GM12878 (cell line): ENCODE measurements around the gene MAP7. TPM values are rescaled to one million over a fixed set of nuclear protein-coding genes. Genes with fewer than 3 reads are reported as not detected.

Experiments
- ATAC-seq: fragments of 200-7000 bp; cut with Tn5 transposase; 3 replicates; pipeline ENCODE4 v1.9.1; 2020; ENCODE audit warnings: mild to moderate bottlenecking, moderate library complexity
- BruUV-seq: library from RNA; stranded (reverse); fragments of 400-500 nt; replicated peaks from 2 replicates; lab custom pipeline; 2021; lab: Mats Ljungman, UMichigan
- CTCF ChIA-PET: fragments of 300-600 bp; sonication (Branson Sonifier 250); formaldehyde crosslinking; extraction: SDS; loops from one replicate; lab custom pipeline; 2021; ENCODE audit warnings: inconsistent platforms; lab: Yijun Ruan, JAX
- POLR2A ChIA-PET: fragments of 350-600 bp; formaldehyde crosslinking; extraction: SDS; loops from one replicate; lab custom pipeline; 2021; ENCODE audit warnings: inconsistent platforms; lab: Charles Lee
- RAD21 ChIA-PET: fragments of 300-600 bp; sonication (Branson Sonifier 250); formaldehyde crosslinking; loops from one replicate; lab custom pipeline; 2023; ENCODE audit warnings: antibody characterized with exemption; ENCODE audit not compliant: unreplicated experiment; lab: Charles Lee
- SMC1A ChIA-PET: fragments of 300-600 bp; sonication (Branson Sonifier 250); formaldehyde crosslinking; loops from one replicate; lab custom pipeline; 2023; ENCODE audit not compliant: unreplicated experiment, uncharacterized antibody; lab: Charles Lee
- DNase-seq: peaks from one replicate; pipeline ENCODE4 v3.0.0-alpha.2; 2011; ENCODE audit warnings: low read depth, low spot score
- FAIRE-seq: peaks from 3 replicates; lab custom pipeline; 2011; peaks lifted over from hg19 to GRCh38; lab: Jason Lieb, UNC
- H2AFZ ChIP-seq: 2 replicates; pipeline ENCODE4 v1.6.0; 2011; ENCODE audit warnings: low read depth, low read length, control low read depth; ENCODE audit not compliant: control insufficient read depth
- H3K27ac ChIP-seq: 2 replicates; pipeline ENCODE4 v1.5.1; 2011; ENCODE audit warnings: control low read depth; ENCODE audit not compliant: control insufficient read depth, insufficient read depth
- H3K27me3 ChIP-seq, 2 experiments: replicated peaks in 1 of 2; 2 replicates each; pipeline versions ENCODE4 v1.6.0 to v1.6.1; 2011; ENCODE audit warnings: low read length in 1 of 2; ENCODE audit not compliant: control insufficient read depth in 2 of 2, insufficient read depth in 2 of 2
- H3K36me3 ChIP-seq, 2 experiments: 2 replicates each; pipeline ENCODE4 v1.5.1; 2011; ENCODE audit warnings: low read length in 1 of 2; ENCODE audit not compliant: control insufficient read depth in 2 of 2, insufficient read depth in 2 of 2
- H3K4me1 ChIP-seq: 2 replicates; pipeline ENCODE4 v1.6.1; 2011; ENCODE audit warnings: mild to moderate bottlenecking, low read length, moderate library complexity, mixed read lengths; ENCODE audit not compliant: control insufficient read depth, insufficient read depth
- H3K4me2 ChIP-seq: 2 replicates; pipeline ENCODE4 v1.6.0; 2011; ENCODE audit warnings: control low read depth; ENCODE audit not compliant: control insufficient read depth, insufficient read depth
- H3K4me3 ChIP-seq: fragments of 200-600 bp; sonication (generic); 2 replicates; pipeline ENCODE4 v1.5.1; 2016
- H3K79me2 ChIP-seq: 2 replicates; pipeline ENCODE4 v1.6.0; 2011; ENCODE audit warnings: low read length; ENCODE audit not compliant: control insufficient read depth, insufficient read depth
- H3K9ac ChIP-seq: 2 replicates; pipeline ENCODE4 v1.8.0; 2011; ENCODE audit warnings: low read length, control low read depth, mixed read lengths; ENCODE audit not compliant: control insufficient read depth, insufficient read depth
- H3K9me3 ChIP-seq: replicated peaks from 3 replicates; pipeline ENCODE4 v1.5.1; 2011; ENCODE audit warnings: mild to moderate bottlenecking, low read length; ENCODE audit not compliant: control insufficient read depth, insufficient read depth
- H4K20me1 ChIP-seq: 2 replicates; pipeline ENCODE4 v1.6.0; 2011; ENCODE audit not compliant: control insufficient read depth, insufficient read depth
- E4F1 ChIP-seq: fragments of 450-650 bp; IDR thresholded peaks from 2 replicates; pipeline ENCODE4 v1.6.1; 2018; ENCODE audit warnings: borderline replicate concordance, mild to moderate bottlenecking; ENCODE audit not compliant: partially characterized antibody
- FOXM1 ChIP-seq: IDR thresholded peaks from 2 replicates; pipeline ENCODE4 v1.6.1; 2012; ENCODE audit warnings: low read depth, mild to moderate bottlenecking, inconsistent platforms, low read length, moderate library complexity
- GATAD2B ChIP-seq: fragments of 450-650 bp; conservative IDR thresholded peaks from 2 replicates; pipeline ENCODE4 v1.6.1; 2017; ENCODE audit warnings: low read depth, mild to moderate bottlenecking, moderate library complexity
- HCFC1 ChIP-seq: fragments of 150-350 bp; IDR thresholded peaks from 2 replicates; pipeline ENCODE4 v1.6.1; 2014; ENCODE audit warnings: low read length
- IKZF1 ChIP-seq: fragments of 450-650 bp; conservative IDR thresholded peaks from 2 replicates; pipeline ENCODE4 v1.6.1; 2017; ENCODE audit warnings: antibody characterized with exemption, mild to moderate bottlenecking
- IKZF2 ChIP-seq, 2 experiments: fragments of 450-650 bp; IDR thresholded peaks; 2 replicates each; pipeline ENCODE4 v1.6.1; 2017; ENCODE audit warnings: mild to moderate bottlenecking in 2 of 2, moderate library complexity in 2 of 2
- MTA3 ChIP-seq: IDR thresholded peaks from 2 replicates; pipeline ENCODE4 v1.6.1; 2012; ENCODE audit warnings: low read length, inconsistent platforms, borderline replicate concordance
- PKNOX1 ChIP-seq: fragments of 450-650 bp; IDR thresholded peaks from 2 replicates; pipeline ENCODE4 v1.6.1; 2016; ENCODE audit warnings: mild to moderate bottlenecking
- RAD51 ChIP-seq: fragments of 450-650 bp; IDR thresholded peaks from 2 replicates; pipeline ENCODE4 v1.6.1; 2016; ENCODE audit warnings: moderate library complexity, mild to moderate bottlenecking, inconsistent platforms
- SMAD1 ChIP-seq: fragments of 450-650 bp; IDR thresholded peaks from 2 replicates; pipeline ENCODE4 v1.6.1; 2018; ENCODE audit warnings: mild to moderate bottlenecking, low read depth; ENCODE audit not compliant: partially characterized antibody
- SMAD5 ChIP-seq: IDR thresholded peaks from 2 replicates; pipeline ENCODE4 v1.6.1; 2016; ENCODE audit warnings: antibody characterized with exemption, low read depth
- SREBF1 ChIP-seq: IDR thresholded peaks from 2 replicates; pipeline ENCODE4 v1.6.1; 2012; ENCODE audit warnings: mild to moderate bottlenecking, low read length
- STAT1 ChIP-seq: fragments of 450-650 bp; conservative IDR thresholded peaks from 2 replicates; pipeline ENCODE4 v1.6.1; 2014; ENCODE audit warnings: antibody characterized with exemption, mild to moderate bottlenecking
- SUPT20H ChIP-seq: IDR thresholded peaks from 2 replicates; pipeline ENCODE4 v1.6.1; 2011; ENCODE audit warnings: low read depth, mild to moderate bottlenecking, low read length, moderate library complexity, borderline replicate concordance; ENCODE audit not compliant: control insufficient read depth
- ZBTB11 ChIP-seq: fragments of 450-650 bp; formaldehyde crosslinking; IDR thresholded peaks from 2 replicates; pipeline ENCODE4 v1.5.0; 2022; ENCODE audit warnings: mild to moderate bottlenecking, missing genetic modification characterization
- ZNF207 ChIP-seq: fragments of 450-650 bp; IDR thresholded peaks from 2 replicates; pipeline ENCODE4 v1.6.1; 2014; ENCODE audit warnings: antibody characterized with exemption, mild to moderate bottlenecking, borderline replicate concordance
- ZNF217 ChIP-seq: fragments of 450-650 bp; IDR thresholded peaks from 2 replicates; pipeline ENCODE4 v1.6.1; 2017; ENCODE audit warnings: antibody characterized with exemption, mild to moderate bottlenecking
- ZNF274 ChIP-seq: IDR thresholded peaks from one replicate; pipeline ENCODE4 v1.8.0; 2011; ENCODE audit not compliant: insufficient read length, insufficient read depth
- WGBS: methylation state at CpG from one replicate; pipeline ENCODE4 v1.1.6; 2016; ENCODE audit warnings: low lambda C conversion rate; ENCODE audit not compliant: insufficient replicate concordance, insufficient coverage; ENCODE audit errors: missing lambda C conversion rate; 5-methylcytosine and 5-hydroxymethylcytosine counted together
- in situ Hi-C: fragments of 300-500 bp; cut with MboI; formaldehyde crosslinking; loops from 9 replicates; pipeline ENCODE4 v1.14.3; 2018; ENCODE audit warnings: mixed read lengths
- intact Hi-C: fragments of 100-400 bp; cut with micrococcal nuclease; formaldehyde crosslinking; loops from one replicate; pipeline ENCODE4 v1.14.2; 2022; ENCODE audit not compliant: unreplicated experiment
- polyA plus RNA-seq, 11 experiments: library from polyadenylated mRNA; depleted of rRNA in 4 of 11; unstranded in 6 of 11; stranded (reverse) in 5 of 11; fragments of >200 nt; fragmentation: Nextera tagmentation in 4 of 11; fragmentation: Illumina TruSeq in 1 of 11; extraction: Ambion mirVana in 4 of 11; extraction: Trizol in 1 of 11; gene quantifications; 1 replicate in 1 of 11; 2 replicates in 10 of 11; pipeline versions ENCODE4 v1.2.1 to v1.2.3, GENCODE V29; 2011 to 2016; ENCODE audit warnings: inconsistent platforms in 2 of 11, missing spikeins in 2 of 11, low read depth in 1 of 11
- total RNA-seq, 4 experiments: library from RNA; depleted of rRNA in 3 of 4; stranded (reverse); fragments of >200 nt in 3 of 4; fragmentation: Illumina TruSeq in 1 of 4; extraction: Trizol in 1 of 4; gene quantifications; 2 replicates each; pipeline versions ENCODE4 v1.2.1 to v1.2.3, GENCODE V29; 2013 to 2021

The MAP7 gene
- total and polyA plus RNA-seq, 10 of the 15 experiments (the other 5 are each of a cell fraction or from before 2014, with no cell fraction given), result 0.04 to 0.17 (median 0.08) TPM; not detected in 2

DNA sequence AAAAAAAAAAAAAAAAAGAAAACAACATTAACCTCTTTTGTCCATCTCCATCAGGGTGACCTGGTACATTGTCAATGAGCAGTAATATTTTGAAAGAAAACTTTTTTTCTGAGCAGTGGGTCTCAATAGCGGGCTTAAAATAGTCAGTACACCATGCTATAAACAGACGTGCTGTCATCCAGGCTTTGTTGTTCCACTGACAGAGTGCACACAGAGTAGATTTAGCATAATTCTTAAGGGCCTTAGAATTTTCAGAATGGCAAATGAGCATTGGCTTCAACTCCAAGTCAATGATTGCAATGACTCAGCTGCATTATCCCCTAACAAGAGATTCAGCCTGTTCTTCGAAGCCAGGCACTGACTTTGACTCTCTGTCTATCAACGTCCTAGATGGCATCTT, 35.6 kb downstream of the MAP7 start:
- Histone ChIP-seq H3K9me3 (no peaks in the 10 kb centered on the region), H3K36me3 (no peaks in the 10 kb centered on the region), H3K4me3 (no peak overlapping the region), H3K9ac (no peak overlapping the region), H3K79me2 (no peaks in the 10 kb centered on the region), H3K27ac (no peak overlapping the region)
- intact Hi-C loops, result no loop called here
- SMC1A ChIA-PET, result no interaction called here
- 37% methylated on average over 4 of the region's 4 CpGs for WGBS
- CTCF ChIA-PET, result no interaction called here
- POLR2A ChIA-PET, result no interaction called here
- in situ Hi-C loops, result no loop called here
- RAD21 ChIA-PET, result no interaction called here
- no peak for ATAC-seq
- no TSS peak for BruUV-seq
- TF ChIP-seq IKZF2 (IDR thresholded peaks at IDR 0.05) (no peak), E4F1 (no peak), ZNF217 (no peak), SUPT20H (no peak), SMAD5 (no peak), ZBTB11 (CRISPR knock-in tag) (no peak), IKZF1 (no peak), FOXM1 (no peak), SMAD1 (no peak), ZNF274 (no peak), MTA3 (no peak), HCFC1 (no peak), SREBF1 (no peak), ZNF207 (no peak), STAT1 (no peak), PKNOX1 (no peak), RAD51 (no peak), GATAD2B (no peak)
- TF ChIP-seq, all 136 proteins: peak for 0
- Histone ChIP-seq H3K4me1 (no peaks in the 10 kb centered on the region), H3K27me3 (0 out of 4 replicates have a peak, but pooled peaks cover 0 to 1% of the 10 kb centered on the region in 2 experiments), H4K20me1 (no peaks in the 10 kb centered on the region), H2AFZ (no peak overlapping the region), H3K4me2 (no peak overlapping the region)
- no peak for FAIRE-seq
- no peak for DNase-seq
